Measurements from ENCODE around the gene UNG.

UNG gene

GRCh38 chr12:109120095-109120494 lies 22.7 kb downstream of the UNG start:
- no peak for DNase-seq (ENCODE audit: low read depth)
- H3K4me3 ChIP-seq (ENCODE audit: low read depth, low read length) = no peak overlapping the region
- TF ChIP-seq CTCF (IDR thresholded peaks at IDR 0.05; ENCODE audit: control insufficient read depth, extremely low read depth, insufficient read depth) = no peak

GRCh38 chr12:109120557-109120956 lies 23.2 kb downstream of the UNG start:
- no peak overlapping the region for H3K4me3 ChIP-seq (ENCODE audit: low read depth, low read length)
- no peak for DNase-seq (ENCODE audit: low read depth)

DNA sequence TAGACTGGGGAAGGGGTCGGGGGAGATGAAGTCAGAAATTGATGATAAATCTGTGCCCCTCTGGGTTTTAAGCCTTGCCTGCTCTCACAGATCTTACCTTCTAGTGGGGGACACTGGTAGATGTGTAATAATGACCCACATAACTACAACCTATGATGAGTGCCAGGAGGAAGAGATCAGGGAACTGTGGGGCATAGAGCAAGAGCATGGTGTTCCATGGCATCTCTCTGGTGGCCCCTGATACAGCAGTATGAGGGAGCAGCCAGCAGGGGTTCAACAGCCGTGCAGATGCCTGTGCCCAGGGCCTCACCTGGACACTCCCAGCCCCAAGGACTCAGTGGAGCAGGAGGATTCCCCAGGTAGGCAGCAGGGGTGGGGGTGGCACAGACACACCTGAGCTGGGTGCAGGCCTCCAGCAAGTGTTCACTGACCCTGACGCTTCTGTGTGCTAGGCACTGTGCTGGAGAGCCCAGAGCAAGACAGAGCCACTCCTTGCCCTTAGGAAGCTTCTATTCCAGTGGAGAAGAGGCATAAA lies 24.0 kb downstream of the UNG start:
- no peak for DNase-seq (ENCODE audit: low read depth)
- H3K4me3 ChIP-seq (ENCODE audit: low read depth, low read length) = no peak overlapping the region
- TF ChIP-seq CTCF (IDR thresholded peaks at IDR 0.05; ENCODE audit: control insufficient read depth, extremely low read depth, insufficient read depth) = no peak

More at GRCh38 chr12:109120557-109120956, 23.2 kb downstream of the UNG start:
- TF ChIP-seq CTCF (IDR thresholded peaks at IDR 0.05; ENCODE audit: control insufficient read depth, extremely low read depth, insufficient read depth) = no peak

- no peak for TF ChIP-seq CTCF (IDR thresholded peaks at IDR 0.05; ENCODE audit: control insufficient read depth, extremely low read depth, insufficient read depth)
- no peak for DNase-seq (ENCODE audit: low read depth)
- no peak overlapping the region for H3K4me3 ChIP-seq (ENCODE audit: low read depth, low read length)
Observed at GRCh38 chr12:109124878-109125648, 27.7 kb downstream of the UNG start.

- H3K4me3 ChIP-seq (ENCODE audit: low read depth, low read length) = no peak overlapping the region
- no peak for DNase-seq (ENCODE audit: low read depth)
- TF ChIP-seq CTCF (IDR thresholded peaks at IDR 0.05; ENCODE audit: control insufficient read depth, extremely low read depth, insufficient read depth) = no peak
Observed at GRCh38 chr12:109125791-109126190, 28.4 kb downstream of the UNG start.

- TF ChIP-seq CTCF (IDR thresholded peaks at IDR 0.05; ENCODE audit: control insufficient read depth, extremely low read depth, insufficient read depth) = no peak
- H3K4me3 ChIP-seq (ENCODE audit: low read depth, low read length) = no peak overlapping the region
- DNase-seq (ENCODE audit: low read depth) = no peak
Observed at GRCh38 chr12:109126784-109127183, 29.4 kb downstream of the UNG start.

All from LNCaP clone FGC (cell line).